Stimulated activated CD8-positive, alpha-beta memory T cell treated with anti-CD3 and anti-CD28 coated beads, Interleukin-12 subunit alpha, Interleukin-12 subunit beta, amount 100 ng/mL, for 4 hours (primary cell): Measurements from ENCODE around the gene ZCCHC4.
A peak's percentile ranks its signal among the peaks of the same experiment; 100 is the strongest.

Source experiments
- DNase-seq: peaks from one replicate; pipeline ENCODE4 v3.0.0-alpha.2; 2020; ENCODE audit warnings: low read depth

Gene ZCCHC4

GRCh38 chr4:25312496-25313200 lies at the start of gene ZCCHC4:
Gene ZCCHC4, plus strand, starts transcription at chr4:25312774. Its CDS starts 36 bp downstream, at chr4:25312810.
- peak; percentile 86 for DNase-seq

- no peak for DNase-seq
Observed at GRCh38 chr4:25271866-25272265, 40.7 kb upstream of the ZCCHC4 start.

DNA sequence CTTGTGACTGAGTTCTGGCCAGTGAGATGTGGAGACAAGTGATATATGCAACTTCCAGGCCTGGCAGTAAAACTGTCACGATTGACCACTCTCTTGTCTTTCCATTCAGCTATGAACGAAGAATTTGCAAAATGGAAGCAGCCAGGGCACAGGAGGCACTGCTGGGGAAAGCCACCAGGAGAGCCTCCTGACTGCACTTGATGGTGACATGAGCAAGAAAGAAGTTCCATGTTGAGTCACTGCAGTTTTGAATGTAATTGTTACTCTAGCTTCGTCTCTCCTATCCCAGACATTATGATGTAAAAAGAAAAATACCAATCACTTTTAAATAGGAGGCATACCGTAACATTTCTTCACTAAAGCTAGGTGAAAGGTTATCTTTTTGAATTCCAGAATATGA lies 32.4 kb upstream of the ZCCHC4 start:
- DNase-seq = no peak

GRCh38 chr4:25283948-25284347 lies 28.6 kb upstream of the ZCCHC4 start:
- no peak for DNase-seq

DNA sequence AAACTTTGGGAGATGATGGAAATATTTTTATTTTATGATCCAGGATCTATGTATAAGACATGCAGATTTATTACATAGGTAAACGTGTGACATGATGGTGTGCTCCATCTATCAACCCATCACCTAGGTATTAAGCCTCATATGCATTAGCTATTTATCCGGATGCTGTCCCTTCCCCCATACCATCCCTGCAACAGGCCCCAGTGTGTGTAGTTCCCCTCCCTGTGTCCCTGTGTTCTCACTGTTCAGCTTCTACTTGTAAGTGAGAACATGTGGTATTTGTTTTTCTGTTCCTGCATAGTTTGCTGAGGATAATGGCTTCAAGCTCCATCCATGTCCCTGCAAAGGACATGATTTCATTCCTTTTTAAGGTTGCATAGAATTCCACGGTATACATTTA lies 28.1 kb upstream of the ZCCHC4 start:
- no peak for DNase-seq

GRCh38 chr4:25290490-25291067 lies 22.0 kb upstream of the ZCCHC4 start:
- DNase-seq = no peak

DNA sequence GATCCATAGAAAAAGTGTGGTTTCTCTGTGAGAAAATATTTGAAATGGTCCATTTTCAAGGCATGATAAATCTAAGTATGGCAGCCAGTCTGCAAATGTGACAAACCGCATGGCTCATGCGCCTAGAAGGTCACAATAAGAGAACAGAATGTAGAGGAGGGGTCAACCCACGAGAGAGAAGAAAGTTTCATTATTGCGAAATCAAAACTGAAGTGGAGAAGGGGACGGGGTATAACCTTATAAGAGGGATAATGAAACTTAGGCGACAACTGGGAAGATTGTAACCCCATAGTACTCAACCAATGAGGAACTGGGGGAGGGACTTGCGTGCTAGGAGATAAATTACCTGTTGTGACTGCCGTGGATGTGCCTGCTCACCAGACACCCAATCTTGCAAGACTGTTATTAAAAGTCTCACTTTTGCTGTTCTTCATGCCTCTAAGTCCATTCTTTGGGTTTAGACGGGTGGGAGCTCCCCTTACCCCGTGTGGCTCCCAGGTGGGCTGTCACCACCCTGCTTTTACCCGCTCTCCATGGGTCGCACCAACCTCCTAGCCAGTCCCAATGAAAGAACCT lies 21.3 kb upstream of the ZCCHC4 start:
- DNase-seq = no peak

DNA sequence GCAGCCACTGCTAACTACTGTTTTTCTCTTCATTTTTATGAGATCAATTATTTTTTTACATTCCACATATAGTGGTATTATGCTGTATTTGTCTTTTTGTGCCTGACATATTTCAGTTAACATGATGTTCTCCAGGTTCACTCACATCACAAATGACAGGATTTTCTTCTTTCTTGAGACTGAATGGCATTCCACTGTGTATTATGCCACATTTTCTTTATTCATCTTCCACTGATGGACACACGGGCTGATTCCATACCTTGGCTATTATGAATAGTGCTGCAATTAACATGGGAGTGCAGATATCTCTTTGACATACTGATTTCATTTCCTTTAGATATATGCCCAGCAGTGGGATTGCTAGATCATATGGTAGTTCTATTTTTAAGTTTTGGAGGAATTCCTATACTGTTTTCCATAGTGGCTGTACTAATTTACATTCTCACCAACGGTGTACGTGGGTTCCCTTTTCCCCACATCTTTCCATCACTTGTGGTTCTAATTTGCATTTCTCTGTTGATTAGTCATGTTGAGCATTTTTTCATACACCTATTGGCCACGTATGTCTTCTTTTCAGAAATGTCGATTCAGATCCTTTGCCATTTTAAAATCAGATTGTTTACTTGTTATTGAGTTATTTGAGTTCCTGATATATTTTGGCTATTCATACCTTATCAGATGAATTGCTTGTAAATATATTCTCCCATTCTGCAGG lies 14.9 kb upstream of the ZCCHC4 start:
- DNase-seq = no peak

GRCh38 chr4:25299476-25300203 lies 12.9 kb upstream of the ZCCHC4 start:
- DNase-seq = no peak

- no peak for DNase-seq
Observed at GRCh38 chr4:25301471-25301870, 11.1 kb upstream of the ZCCHC4 start.

DNA sequence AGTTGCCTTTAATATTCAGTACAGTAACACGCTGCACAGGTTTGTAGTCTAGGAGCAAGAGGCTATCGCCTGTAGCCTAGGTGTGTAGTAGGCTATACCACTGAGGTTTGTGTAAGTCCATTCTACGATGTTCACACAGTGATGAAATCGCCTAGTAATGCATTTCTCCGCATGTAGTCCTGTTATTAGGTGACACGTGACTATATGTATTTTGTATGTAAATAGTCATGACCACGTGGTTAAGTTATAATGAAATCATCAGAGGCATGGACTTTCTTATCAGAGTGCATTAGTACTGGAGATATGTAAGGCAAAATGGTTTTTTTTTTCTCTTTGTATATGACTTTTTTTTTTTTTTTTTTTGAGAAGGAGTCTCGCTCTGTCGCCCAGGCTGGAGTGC lies 9.9 kb upstream of the ZCCHC4 start:
- no peak for DNase-seq

DNA sequence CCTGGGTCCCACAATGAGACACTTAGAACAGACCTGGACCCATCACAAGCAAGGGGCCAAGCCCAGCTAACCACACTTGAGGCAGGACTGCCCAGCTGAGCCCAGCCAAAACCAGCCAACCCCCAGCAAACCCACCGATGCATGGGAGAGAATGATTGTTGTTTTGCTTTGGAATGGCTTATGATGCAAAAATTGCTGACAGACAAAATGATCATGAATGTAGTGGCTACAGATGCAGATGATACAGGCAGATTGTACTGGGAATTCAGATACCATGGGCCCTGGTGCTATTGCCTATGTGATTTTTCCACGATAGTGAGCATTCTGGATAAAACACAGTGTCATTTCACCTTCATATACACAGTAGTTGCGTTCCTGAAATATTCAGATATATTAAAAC lies 9.0 kb upstream of the ZCCHC4 start:
- no peak for DNase-seq

DNA sequence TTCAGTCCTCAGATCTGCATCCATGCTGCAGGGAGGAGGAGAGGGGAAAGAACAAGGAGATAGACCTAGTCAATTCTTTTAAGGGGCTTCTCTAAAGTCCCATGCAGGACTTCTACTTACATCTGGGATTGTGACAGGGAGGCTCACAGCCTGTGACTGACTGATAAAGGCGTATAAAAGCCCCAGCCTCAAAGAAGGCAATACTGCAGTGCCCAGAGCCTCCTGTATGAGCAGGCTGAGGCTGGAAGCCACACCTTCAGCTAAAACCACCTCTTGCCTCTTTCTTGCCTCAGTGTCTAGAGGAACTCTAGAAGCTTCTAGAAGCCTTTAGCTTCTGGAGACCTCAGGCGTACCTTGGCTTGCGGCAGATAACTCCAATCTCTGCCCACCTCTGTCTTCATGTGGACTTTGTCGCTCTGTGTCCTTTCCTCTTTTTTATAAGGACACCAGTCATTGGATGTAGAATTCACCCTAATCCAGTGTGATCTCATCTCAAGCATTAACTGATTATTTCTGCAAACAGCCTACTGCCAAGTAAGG lies 6.0 kb upstream of the ZCCHC4 start:
- DNase-seq = no peak

DNA sequence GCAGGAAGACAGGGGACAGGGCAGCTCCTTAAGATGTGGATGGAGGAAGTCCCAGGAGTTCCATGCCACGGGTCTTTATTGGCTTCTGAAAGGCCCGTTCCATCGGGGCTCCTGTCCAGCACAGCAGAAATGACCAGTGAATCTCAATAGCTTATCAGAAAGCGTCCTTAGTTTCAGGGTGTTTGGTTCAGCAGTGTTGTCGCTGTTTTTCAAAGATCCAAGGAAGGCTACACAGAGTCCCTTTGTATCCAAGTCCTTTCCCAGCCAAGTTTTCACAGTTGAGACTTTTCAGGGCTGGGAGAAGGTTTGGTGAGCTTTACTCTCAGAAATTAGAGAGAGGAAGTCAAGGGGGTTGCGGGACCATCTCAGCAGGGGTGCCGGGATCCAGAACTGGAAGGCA lies 5.0 kb upstream of the ZCCHC4 start:
- no peak for DNase-seq

GRCh38 chr4:25308306-25308705 lies 4.3 kb upstream of the ZCCHC4 start:
- no peak for DNase-seq

DNA sequence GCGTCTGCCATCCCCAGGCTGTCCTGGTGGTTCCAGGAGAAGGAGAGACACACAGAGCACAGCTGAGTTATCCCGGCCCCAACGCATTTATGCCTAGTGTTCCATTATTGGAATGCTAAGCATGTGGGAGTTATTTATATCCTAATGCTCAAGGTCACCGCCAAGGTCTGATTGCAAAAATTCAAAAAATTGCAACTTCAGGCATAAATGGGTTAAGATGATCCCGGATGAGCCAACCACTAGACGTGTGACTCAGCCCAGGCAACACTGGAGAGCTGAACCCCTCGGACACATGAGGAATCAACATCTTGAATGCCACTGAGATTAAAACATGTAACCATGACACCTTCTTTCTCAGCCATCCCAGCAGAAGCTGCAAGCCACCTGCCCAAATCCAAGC lies 3.8 kb upstream of the ZCCHC4 start:
- DNase-seq = no peak

GRCh38 chr4:25310066-25310802 lies 2.3 kb upstream of the ZCCHC4 start:
- no peak for DNase-seq

DNA sequence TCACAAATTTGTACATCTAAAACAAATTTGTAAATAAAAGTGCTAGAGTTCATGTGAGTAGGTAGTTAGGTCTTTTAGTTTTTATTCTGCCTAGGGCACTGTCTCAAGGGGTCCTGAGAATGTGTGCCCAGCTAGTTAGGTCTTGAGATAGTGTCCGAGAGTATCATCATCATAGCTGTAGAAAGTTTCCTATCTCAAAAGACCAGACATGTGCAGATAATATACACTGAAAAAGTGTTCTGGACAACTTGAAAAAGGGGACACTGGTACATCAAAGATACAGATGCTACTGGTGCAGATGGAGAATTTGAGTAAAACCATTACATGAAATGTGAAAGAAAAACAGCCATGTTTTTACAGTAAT lies 1.8 kb upstream of the ZCCHC4 start:
- DNase-seq = no peak

DNA sequence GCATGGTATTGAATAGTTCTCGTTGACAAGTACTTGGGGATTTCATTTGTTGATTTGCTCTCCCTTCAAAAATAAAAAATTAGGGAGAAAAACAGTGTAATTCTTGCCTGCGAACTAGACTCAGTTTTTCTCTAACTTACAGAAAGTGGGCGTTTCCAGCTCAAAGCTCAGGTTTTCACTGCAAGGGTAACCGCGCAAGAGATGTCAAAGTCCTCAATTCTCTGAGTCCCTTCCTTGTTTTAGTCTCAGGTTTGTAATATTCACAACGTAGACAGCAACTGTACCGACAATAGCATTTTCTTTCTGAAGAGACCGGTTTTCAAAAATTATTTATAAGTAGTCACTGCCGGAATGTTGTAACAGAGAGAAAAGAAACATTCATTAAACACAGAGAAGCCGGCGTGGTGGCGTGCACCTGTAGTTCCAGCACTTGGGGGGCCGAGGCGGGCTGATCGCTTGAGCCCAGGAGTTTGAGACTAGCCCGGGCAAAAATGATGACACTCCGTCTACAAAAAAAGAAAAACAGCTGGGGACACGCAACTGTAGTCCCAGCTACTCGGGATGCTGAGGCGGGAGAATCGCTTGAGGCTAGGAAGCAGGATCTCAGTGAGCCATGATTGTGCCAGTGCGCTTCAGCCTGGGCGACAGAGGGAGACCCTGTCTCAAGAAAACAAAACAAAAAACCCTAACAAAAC lies 774 bp downstream of the ZCCHC4 start:
- no peak for DNase-seq

DNA sequence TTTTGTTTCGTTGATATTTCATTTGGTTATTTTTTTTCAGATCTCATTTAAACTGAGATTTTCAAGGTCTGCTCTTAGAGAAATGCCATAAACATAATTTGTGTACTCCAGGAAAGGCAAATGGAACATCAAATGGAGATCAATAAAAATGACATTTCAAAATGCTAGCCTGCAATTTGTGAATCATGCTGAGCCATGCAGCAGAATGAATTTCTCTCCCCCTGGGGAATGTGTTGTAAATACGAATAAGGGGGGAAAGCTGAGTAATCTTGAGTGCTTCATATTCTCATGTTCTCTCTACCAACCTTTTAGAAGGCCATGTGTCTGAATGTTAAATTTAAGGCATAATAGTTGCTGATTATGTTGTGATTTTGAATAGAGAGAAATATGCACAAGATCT lies 7.8 kb downstream of the ZCCHC4 start:
- DNase-seq = no peak

DNA sequence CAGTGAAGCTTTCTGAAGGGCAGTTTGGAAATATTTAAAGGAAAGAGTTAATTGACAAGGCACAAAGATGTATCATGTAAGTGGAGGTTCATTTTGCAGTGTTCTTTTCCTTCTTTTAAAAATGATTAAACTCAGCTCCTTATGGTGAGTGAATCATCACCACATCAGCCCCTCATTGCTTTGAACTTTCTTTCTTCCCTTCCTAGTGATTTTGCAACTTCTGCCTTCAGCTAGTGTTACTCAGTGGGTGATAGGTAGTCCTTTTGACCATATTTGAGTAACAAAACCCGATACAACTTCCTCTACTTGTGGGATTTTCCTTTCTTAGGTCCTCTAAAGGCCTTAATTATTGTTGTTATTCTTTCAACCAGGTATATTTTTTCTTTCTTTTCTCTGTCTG lies 8.2 kb downstream of the ZCCHC4 start:
- DNase-seq = no peak
